T follicular helper cell (primary cell): ENCODE data around the gene KNOP1.

Source experiments
- DNase-seq: peaks from one replicate; pipeline ENCODE4 v3.0.0-alpha.2; 2020; ENCODE audit warnings: low read depth
- total RNA-seq, 2 experiments: gene quantifications; one replicate each; lab custom pipeline; 2026; lab: John Stamatoyannopoulos, UW

Gene KNOP1, protein sequence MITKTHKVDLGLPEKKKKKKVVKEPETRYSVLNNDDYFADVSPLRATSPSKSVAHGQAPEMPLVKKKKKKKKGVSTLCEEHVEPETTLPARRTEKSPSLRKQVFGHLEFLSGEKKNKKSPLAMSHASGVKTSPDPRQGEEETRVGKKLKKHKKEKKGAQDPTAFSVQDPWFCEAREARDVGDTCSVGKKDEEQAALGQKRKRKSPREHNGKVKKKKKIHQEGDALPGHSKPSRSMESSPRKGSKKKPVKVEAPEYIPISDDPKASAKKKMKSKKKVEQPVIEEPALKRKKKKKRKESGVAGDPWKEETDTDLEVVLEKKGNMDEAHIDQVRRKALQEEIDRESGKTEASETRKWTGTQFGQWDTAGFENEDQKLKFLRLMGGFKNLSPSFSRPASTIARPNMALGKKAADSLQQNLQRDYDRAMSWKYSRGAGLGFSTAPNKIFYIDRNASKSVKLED
- 40.6 to 58.4 reads per million in 2 experiments for total RNA-seq

DNA sequence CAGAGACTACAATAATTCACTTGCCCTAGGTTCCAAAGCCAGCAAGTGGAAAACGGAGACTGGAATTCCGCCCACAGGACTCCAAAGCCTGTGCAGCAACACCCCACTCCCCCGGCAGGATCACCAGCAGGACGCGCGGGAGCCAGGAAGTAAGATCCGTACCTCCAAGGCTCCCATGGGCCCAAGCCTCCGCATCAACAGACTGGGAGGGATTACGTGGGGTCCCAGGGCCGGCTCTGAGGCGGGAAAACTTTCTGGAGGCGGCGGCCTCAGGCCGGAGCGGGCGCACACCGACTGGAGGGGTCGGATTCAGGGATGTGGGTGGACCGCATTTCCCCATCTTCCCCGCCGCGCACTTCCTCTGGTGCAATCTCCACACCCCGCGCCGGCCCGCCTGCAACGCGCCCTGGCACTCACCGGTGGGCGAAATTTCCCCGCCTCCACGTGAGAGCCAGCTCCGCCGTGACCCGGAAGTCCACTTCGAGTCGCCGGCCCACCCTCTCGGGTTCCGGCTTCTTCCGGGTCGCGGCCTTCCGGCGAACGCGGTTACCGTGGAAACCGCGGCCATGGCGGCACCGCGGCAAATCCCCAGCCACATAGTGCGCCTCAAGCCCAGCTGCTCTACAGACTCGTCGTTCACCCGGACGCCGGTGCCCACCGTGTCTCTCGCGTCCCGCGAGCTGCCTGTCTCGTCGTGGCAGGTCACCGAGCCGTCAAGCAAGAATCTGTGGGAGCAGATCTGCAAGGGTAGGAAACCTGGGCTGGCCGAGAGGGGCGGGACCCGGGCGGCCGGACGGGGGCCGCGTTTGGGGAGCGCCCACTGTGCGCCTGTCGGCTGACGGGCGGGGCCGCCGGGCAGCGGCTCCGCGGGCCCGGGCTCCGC is at the start of gene KNOP1, which contains the start of gene IQCK:
Gene KNOP1, minus strand, starts transcription at position 487 of the 883 bp plus-strand sequence. CDS start 3,192 bp downstream, outside the sequence.
Gene IQCK, plus strand, starts transcription at position 531 of the 883 bp plus-strand sequence. Its CDS starts 36 bp downstream, at position 567.
- peak; percentile 80 for DNase-seq

DNA sequence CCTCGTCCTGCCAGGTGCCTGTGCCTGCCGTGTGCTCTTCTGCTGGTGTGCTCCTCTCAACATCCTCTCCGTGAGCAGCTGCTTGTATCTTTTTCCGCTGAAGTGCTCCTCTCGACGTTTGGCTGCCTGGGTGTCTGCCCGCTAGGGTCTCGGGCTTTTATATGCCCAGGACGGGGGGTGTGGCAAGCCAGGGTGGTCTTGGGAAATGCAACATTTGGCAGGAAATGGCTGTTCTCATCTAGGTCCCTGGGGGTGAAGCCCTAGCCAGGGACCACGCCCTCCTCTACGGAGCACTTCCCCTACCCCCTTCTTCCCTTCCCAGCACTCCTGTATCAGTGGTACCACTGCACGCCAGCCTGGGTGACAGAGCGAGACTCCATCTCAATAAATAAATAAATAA is 49.5 kb upstream of the KNOP1 start:
- no peak for DNase-seq

DNA sequence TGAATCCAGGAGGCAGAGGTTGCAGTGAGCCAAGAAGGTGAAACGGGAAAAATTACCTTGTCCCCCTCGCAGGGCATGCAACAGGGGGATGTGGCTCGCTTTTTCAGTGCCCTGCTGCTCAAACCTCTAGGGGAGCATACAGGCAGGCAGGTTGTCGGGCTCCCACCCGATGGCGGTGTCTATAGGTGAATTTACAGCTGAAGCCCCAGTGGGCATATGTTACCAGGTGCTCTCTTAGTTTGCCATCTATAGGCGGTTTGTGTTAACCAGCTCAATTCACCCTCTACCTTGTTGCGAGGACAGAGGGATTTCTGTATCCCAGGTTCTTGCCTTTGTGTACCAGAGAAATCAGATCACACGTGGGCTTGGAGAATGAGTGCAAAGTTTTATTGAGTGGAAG is 49.0 kb upstream of the KNOP1 start:
- no peak for DNase-seq

DNA sequence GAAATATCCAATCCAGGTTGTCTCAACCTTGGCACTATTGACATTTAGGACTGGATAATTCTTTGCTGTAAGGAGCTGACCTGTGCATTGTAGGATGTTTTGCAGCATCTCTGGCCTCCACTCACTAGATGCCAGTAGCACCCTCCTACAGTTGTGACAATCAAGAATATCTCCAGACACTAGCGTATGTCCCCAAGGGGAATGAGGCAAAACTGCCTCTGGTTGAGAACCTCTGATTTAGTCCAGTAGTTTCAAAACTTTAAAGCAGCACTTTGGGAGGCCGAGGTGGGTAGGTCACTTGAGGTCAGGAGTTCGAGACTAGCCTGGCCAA is 48.5 kb upstream of the KNOP1 start:
- no peak for DNase-seq

DNA sequence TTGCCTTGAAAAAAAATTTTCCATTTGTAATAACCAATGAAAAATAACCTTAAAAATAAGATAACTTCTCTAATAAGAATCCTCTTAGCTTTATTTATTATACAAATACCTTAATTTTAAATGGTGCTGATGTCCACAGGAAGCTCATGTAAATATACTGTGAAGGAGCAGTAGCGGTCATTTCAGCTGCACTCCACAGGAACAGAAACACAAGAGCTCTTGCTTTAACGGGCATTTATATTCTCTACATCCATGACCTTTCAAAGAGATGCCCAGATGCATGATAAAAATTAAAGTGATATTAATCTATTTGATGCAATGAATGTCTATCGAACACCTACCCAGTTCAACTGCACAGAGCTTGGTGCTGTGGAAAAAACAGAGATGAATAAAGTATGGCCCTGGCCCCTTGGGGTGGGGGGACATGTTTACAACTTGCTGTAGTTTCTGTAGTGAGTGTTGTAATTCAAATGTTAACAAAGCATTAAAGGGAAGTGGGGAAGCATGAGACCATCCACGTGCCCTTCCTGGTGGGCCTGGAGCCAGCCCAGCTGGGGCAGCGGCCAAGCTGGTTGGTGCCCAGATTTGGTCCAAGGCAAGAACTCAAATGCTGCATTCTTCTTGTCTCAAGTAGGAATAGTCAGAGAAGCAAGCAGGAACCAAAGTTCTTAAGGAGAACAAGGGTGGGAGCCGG is 48.0 kb upstream of the KNOP1 start:
- DNase-seq, result no peak

DNA sequence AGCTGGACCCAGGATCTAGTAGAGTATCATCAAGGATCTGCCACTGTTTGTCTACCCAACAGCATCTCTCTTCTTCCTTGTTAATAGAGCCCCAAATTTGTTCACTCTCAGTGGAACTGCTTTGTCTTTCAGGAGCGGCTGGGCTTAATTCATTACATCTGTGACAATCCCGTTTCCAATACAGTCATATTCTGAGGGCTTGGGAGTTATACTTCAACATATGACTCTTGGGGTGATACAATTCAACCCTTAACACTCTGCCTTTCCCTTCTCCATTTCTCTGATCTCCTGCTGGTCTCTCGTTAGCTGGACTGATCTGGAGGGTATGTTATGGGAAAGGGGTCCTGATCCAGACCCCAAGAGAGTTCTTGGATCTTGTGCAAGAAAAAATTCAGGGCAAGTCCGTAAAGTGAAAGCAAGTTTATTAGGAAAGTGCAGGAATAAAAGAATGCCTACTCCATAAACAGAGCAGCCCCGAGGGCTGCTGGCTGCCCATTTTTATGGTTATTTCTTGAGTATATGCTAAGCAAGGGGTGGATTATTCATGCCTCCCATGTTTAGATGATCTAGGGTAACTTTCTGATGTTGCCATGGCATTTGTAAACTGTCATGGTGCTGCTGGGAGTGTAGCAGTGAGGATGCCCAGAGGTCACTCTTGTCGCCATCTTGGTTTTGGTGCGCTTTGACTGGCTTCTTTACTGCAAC is 42.5 kb upstream of the KNOP1 start:
- no peak for DNase-seq

DNA sequence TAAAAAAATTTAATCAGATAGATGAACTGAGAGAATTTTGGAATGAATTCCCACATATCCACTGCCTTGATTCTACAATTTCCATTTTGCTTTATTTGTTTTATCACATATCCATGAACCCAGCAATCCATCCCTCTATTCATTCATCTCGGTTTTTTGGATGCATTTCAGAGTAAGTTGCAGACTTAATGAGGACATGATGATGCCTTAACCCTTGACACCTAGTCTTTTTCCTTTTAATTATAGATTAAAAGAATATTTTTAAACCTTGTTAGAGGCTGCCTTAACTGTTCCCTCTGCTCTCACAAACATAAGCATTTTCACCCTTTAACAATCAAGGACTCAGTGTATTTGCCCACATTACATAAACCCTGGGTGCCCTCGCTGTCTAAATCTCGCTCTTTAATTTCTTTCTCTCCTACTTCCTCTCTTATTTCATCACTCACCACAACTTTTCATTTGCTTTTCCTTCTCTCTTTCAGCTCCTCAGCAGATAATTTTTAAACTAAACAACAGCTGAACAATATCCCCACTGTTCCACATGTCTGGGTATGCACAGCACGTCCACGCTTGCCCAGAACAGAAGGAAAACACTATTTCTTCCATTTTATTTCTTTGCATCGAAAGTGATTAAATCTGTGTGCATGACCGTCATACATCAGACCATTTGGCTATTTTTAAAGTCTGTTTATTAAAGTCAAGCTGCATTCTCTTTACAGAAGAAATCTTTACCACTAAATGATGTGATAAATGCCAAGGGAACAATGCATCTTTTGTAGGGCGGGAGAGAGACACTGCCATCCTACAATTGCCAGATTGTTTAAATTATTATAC is 40.0 kb upstream of the KNOP1 start:
- DNase-seq, result no peak

DNA sequence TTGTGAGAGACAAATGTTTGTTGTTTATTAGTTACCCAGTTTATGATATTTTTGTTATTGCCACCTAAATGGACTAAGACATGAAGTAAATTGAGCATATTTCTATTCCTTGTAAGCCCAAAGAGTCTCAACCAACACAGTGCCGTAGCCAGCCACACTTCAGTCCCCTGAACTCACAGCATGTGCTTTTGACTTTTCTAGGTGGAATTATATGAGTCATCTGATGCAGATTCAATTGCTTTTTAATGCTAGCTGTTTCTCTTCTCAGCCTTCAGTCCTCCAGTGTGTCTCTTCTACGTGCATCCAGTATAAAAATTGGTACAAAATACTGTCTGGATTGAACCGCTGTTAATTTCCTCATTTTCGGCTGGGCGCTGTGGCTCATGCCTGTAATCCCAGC is 39.0 kb upstream of the KNOP1 start:
- no peak for DNase-seq

DNA sequence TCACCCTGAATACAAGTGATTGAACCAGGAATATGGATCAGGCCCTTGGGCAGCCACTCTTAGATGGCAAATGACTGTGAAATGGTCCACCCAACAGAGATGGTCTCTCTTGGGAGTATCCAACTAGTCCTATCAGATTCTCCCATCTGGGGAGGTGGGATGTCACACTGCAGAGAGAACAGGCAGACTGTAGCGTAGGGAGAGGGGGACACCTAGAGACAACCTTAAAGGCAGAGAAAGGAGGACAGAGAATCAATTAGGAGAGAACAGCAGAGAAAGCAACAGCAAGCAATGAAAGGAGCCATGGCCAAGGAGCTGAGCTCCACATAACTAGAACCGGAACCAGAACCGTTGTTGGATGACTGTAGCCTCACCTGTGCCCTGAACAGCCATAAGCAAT is 37.2 kb upstream of the KNOP1 start:
- DNase-seq, result no peak

DNA sequence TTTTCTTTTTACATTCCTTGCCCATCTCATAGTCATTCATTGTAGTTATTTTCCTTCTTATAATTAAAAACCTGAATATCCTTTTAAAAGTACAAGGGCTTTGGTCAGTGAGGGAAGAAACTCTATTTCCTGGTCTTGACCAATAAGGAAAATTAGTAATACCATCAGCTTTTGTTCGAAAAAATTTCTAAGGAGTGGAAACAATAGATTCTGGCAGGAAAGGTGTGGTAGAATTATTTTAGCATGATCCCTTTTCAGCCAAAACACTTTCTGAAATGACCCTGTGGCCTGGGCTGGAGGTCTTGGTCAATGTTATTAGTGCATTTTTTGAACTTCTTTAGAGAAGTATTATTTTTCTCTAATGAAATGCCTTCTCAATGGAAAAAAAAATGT is 36.6 kb upstream of the KNOP1 start:
- DNase-seq, result no peak

DNA sequence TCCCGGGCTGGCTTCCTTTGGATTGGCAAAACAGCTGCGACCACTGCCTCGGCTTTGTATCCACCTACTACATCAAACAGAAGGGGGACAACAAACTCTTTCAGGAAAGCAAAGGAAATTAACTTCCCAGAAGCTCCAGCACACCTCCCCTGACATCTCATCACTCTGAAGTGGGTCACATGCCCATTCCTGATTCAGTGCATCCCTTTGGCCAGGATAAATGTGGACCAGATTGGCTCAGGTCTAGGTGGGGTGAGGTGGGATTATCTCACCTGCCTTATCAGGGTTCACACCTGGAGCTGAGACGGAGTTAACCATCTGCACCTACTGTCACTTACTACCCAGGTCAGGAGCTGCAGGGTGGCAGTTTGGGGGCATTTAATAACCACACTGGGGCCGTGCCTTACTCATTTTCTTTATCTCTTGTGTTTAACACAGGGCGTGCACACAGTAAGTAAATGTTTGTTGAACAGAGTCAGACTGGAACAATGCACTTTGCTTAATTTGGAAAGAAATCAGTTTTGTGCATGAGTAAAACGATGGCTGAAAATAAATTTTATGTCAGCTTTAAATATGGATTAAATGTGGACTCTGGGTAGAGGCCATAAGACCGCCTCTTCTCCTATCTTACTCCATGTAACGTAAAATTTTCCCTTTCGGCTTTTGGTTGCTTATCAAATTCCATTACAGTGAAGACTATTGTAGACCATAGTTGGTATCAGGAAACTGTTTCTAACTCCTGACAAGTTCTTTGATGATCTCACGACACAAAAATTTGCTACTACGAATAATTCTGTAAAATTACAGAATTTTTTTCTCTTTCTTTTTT is 36.0 kb upstream of the KNOP1 start:
- DNase-seq, result no peak

DNA sequence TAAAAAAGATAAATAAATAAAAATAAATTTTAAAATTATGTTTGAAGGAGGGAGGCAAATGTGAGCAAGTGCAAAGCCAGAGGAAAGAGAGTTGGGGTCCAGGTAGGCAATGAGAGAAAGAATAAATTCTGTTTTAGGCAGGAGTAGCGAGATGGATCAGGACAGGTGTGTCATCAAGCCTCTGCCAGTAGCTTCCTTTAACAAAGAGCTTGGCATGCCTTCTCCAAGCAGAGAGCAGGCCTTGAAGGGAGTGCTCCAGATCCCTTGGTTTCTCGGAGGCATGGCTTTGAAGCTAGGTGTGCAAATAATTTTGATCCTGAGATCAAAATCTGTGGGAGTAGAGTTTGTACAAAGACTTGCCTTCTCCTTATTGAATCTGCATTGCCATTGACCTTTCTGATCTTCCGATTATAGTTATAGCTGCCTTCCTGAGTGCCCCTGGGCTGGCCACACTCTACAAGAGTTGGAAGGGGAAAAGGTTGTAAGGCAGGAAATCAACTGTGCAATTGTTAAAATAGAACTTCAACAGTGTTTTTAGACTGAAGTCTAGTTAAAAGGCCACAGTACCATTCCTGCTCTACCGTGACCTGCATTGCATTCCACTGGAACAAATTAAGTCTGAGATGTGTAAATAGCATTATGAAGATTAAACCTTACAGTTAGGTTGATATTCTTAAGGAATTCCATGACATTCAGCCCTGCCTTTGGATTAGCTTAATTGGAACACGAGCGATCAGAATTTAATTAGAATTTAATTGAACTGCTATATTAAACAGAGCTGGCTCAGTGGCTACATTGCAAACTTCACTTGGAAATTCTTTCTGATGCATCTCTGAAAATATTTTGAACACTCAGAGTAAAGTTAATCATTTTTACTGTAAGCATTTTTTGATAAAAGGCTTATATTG is 33.7 kb upstream of the KNOP1 start:
- DNase-seq, result no peak

DNA sequence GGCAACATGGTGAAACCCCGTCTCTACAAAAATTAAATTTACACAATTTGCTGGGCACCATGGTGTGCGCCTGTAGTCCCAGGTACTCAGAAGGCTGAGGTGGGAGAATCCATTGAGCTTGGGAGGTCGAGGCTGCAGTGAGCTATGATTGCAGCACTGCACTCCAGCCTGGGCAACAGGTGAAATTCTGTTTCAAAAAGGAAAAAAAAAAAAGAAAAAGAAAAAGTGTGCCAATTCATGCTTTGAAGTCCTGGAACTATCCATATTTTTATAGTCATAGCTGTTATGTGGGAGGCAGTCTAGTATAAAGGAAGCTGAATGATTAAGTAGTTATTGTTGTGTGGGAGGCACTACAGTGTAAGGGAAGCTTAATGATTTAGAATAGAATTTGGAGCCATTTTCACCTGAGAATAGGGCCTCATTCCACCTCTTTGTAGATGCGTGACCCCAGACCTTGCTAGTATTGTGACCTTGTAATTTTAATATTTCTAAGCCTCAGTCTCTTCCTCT is 31.6 kb upstream of the KNOP1 start:
- DNase-seq, result no peak

DNA sequence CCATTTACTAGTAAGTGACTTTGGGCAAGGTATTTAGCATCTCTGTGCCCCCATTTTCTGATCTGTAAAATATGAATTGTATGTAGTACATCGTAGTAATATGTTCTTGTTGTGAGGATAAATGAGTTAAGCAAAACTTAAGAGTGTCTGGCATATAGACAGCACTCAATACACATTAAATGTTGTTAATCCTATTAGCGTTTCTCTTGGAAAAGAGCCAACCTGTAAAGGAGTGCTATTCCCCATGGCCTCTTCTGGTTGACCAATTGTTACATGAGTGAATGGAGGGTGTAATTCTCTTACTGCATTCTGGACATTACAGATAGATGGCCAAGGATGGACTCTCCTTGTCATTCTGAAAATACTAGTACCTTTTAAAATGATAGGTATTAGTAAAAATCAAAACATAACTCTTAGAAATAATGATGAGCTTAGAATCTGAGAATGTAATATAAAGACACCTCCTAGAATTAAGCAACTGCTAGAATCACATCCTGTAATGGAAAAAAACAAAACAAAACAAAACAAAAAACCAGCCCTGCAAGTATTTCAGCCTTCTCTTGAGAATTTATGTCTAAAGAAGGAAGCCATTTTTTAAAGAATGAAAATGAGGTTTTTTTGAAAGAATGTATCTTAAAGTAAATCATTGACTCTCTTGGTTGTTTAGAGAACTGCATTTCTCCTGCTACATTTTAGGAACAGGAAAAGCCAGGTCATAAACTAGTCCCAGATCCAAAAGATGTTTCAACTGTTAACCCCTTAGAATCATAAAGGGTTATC is 30.6 kb upstream of the KNOP1 start:
- no peak for DNase-seq

DNA sequence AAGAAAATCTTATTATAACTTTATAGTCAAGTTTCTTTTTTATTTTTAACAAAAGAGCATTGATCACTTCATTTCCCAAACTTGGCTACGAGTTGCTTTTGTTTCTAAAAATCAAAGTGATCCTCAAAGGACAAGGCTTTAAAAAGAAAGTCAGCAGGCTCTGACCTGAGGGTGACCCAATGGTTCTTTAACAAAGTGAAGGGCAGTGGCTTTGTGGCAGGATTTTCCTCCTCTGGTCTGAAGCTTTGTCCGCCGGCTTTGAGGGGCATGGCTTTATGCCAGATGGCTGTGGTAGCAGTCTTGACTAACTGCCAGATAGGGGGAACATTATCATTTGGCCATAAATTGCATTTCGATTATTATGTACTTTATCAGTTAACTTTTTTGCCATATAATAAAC is 28.5 kb upstream of the KNOP1 start:
- no peak for DNase-seq

DNA sequence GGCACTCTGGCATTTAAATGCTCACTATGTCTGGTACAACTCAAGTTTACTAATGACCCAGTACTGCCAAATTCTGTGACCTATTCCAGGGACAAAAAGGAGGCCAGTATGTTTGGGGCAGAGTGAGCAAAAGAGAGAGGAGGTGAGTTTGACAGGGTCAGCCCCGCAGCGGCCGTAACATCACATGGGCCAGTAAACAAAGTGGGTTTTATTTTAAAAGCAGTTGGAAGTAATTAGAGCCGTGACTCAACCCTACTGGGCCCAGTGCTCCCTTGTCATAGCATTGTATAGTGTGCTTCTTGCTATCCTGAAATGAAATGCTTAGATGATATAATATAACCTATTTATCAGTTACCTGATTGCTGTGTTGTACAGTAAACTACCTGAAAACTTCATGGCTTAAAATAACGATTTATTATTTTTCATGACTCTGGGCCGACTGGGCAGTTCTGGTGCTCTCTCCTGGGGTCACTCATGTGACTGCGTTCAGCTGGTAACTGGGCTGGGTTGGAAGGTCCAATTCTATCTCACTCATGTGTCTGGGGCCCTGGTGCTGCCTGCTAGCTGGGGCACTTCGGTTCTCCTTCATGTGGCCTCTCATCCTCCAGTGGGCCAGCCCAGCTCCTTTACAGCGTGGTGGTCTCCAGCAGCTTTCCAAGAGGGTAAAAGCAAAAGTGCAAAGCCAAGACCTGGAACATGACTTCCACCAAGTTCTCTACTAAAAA is 27.4 kb upstream of the KNOP1 start:
- no peak for DNase-seq

DNA sequence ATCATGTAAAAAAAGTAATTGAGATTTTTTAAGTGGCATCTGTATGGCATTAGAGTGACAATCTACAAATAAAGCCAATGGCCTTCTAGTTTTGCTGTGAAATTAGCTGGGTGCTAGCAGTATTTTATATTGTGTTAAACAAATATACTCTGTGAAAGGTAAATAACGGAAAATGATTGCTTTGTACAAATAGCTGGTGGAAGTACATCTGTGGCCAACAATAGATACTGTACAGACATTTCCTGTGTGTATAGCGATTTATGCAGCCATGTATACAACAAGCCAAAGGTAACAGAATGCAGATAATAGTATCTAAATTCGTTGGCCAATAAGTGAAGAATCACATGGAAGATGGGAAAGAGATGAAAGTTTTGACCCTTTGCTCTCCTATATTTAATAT is 26.6 kb upstream of the KNOP1 start:
- DNase-seq, result no peak
